GM23338 (cell line): ENCODE results near the gene KLHL17. TPM values are rescaled to one million over a fixed set of nuclear protein-coding genes. Genes with fewer than 3 reads are reported as not detected.

Experiments used
- ATAC-seq: fragments of 200-7000 bp; cut with Tn5 transposase; 3 replicates; pipeline ENCODE4 v1.9.1; 2020
- DNase-seq: peaks from one replicate; pipeline ENCODE4 v3.0.0-alpha.2; 2015; ENCODE audit warnings: low spot score
- H2AFZ ChIP-seq: fragments of 200-600 bp; sonication (generic); 2 replicates; pipeline ENCODE4 v1.8.0; 2016; ENCODE audit warnings: antibody characterized with exemption, mild to moderate bottlenecking, moderate library complexity
- H3F3A ChIP-seq: fragments of 200-600 bp; sonication (generic); replicated peaks from 2 replicates; pipeline ENCODE4 v1.8.0; 2017; ENCODE audit warnings: antibody characterized with exemption, mixed run types, low read depth
- H3K27ac ChIP-seq: fragments of 200-600 bp; sonication (generic); 2 replicates; pipeline ENCODE4 v1.6.1; 2016; ENCODE audit warnings: low read depth
- H3K27me3 ChIP-seq: fragments of 200-600 bp; sonication (generic); 2 replicates; pipeline ENCODE4 v1.8.0; 2016; ENCODE audit warnings: mild to moderate bottlenecking, mixed run types, moderate library complexity; ENCODE audit not compliant: insufficient read depth
- H3K36me3 ChIP-seq: fragments of 200-600 bp; sonication (generic); 2 replicates; pipeline ENCODE4 v1.8.0; 2016; ENCODE audit warnings: mild to moderate bottlenecking; ENCODE audit not compliant: insufficient read depth
- H3K4me1 ChIP-seq: fragments of 200-600 bp; sonication (generic); 2 replicates; pipeline ENCODE4 v1.8.0; 2016; ENCODE audit warnings: mild to moderate bottlenecking, moderate library complexity; ENCODE audit not compliant: insufficient read depth
- H3K4me2 ChIP-seq: fragments of 200-600 bp; sonication (generic); 2 replicates; pipeline ENCODE4 v1.7.1; 2017; ENCODE audit warnings: mixed run types
- H3K4me3 ChIP-seq: fragments of 200-600 bp; sonication (generic); 2 replicates; pipeline ENCODE4 v1.6.1; 2016; ENCODE audit warnings: mixed run types
- H3K79me2 ChIP-seq: fragments of 200-600 bp; sonication (generic); replicated peaks from 2 replicates; pipeline ENCODE4 v1.8.0; 2017; ENCODE audit warnings: mild to moderate bottlenecking; ENCODE audit not compliant: insufficient read depth
- H3K9me2 ChIP-seq: fragments of 200-600 bp; sonication (generic); 2 replicates; pipeline ENCODE4 v1.8.0; 2017; ENCODE audit not compliant: insufficient read depth
- H4K20me1 ChIP-seq: fragments of 200-600 bp; sonication (generic); replicated peaks from 2 replicates; pipeline ENCODE4 v1.8.0; 2017; ENCODE audit warnings: mild to moderate bottlenecking; ENCODE audit not compliant: insufficient read depth
- H3K27ac Mint-ChIP-seq: 2 replicates; pipeline ENCODE4 v1.8.0; 2020; ENCODE audit warnings: inconsistent platforms, mild to moderate bottlenecking, moderate library complexity, mixed read lengths
- H3K27me3 Mint-ChIP-seq: 3 replicates; pipeline ENCODE4 v1.8.0; 2022; ENCODE audit warnings: low read depth, mild to moderate bottlenecking, moderate library complexity, mixed read lengths, inconsistent platforms; ENCODE audit not compliant: insufficient read depth, poor library complexity
- H3K36me3 Mint-ChIP-seq: 3 replicates; pipeline ENCODE4 v1.8.0; 2021; ENCODE audit warnings: low read depth, mild to moderate bottlenecking, inconsistent platforms, moderate library complexity, mixed read lengths
- H3K4me1 Mint-ChIP-seq: 3 replicates; pipeline ENCODE4 v1.8.0; 2020; ENCODE audit warnings: mild to moderate bottlenecking, inconsistent platforms, mixed read lengths
- H3K4me3 Mint-ChIP-seq: 3 replicates; pipeline ENCODE4 v1.8.0; 2021; ENCODE audit warnings: moderate library complexity, mild to moderate bottlenecking, inconsistent platforms, mixed read lengths
- H3K9me3 Mint-ChIP-seq: 3 replicates; pipeline ENCODE4 v1.8.0; 2020; ENCODE audit warnings: moderate library complexity, mild to moderate bottlenecking, inconsistent platforms, mixed read lengths
- EZH2 ChIP-seq: fragments of 200-600 bp; sonication (generic); IDR thresholded peaks from one replicate; pipeline ENCODE4 v1.8.0; 2017; ENCODE audit warnings: antibody characterized with exemption, mild to moderate bottlenecking, low read depth; ENCODE audit not compliant: unreplicated experiment
- EZH2phosphoT487 ChIP-seq: fragments of 200-600 bp; sonication (generic); IDR thresholded peaks from one replicate; pipeline ENCODE4 v1.8.1; 2018; ENCODE audit warnings: antibody characterized with exemption; ENCODE audit not compliant: unreplicated experiment
- JUNB ChIP-seq: IDR thresholded peaks from one replicate; pipeline ENCODE4 v1.6.1; 2016; ENCODE audit warnings: antibody characterized with exemption; ENCODE audit not compliant: unreplicated experiment
- NANOG ChIP-seq: IDR thresholded peaks from 2 replicates; pipeline ENCODE4 v1.6.1; 2016; ENCODE audit warnings: antibody characterized with exemption, borderline replicate concordance
- POLR2AphosphoS5 ChIP-seq: IDR thresholded peaks from 2 replicates; pipeline ENCODE4 v1.6.1; 2016; ENCODE audit warnings: antibody characterized with exemption, low read depth
- STAT1 ChIP-seq: IDR thresholded peaks from one replicate; pipeline ENCODE4 v1.6.1; 2016; ENCODE audit warnings: antibody characterized with exemption; ENCODE audit not compliant: unreplicated experiment
- ZNF114 ChIP-seq: fragments of 250-450 bp; sonication (Bioruptor Pico); IDR thresholded peaks from 2 replicates; pipeline ENCODE4 v1.5.0; 2020; ENCODE audit warnings: mild to moderate bottlenecking, moderate library complexity
- ZNF331 ChIP-seq: fragments of 250-450 bp; sonication (Bioruptor Pico); IDR thresholded peaks from 2 replicates; pipeline ENCODE4 v1.5.0; 2020; ENCODE audit warnings: low read depth, mild to moderate bottlenecking, moderate library complexity
- polyA plus RNA-seq: library from polyadenylated mRNA; unstranded; fragments of >200 nt; fragmentation: Nextera tagmentation; extraction: Ambion mirVana; gene quantifications from 2 replicates; pipeline ENCODE4 v1.2.1, GENCODE V29; 2016
- total RNA-seq: library from RNA; depleted of rRNA; stranded (reverse); fragments of >200 nt; shearing (Covaris generic); gene quantifications from 2 replicates; pipeline ENCODE4 v1.2.3, GENCODE V29; 2014
- TF ChIP-seq, protein P1 (sequence below), 2 experiments: fragments of 200-600 bp in 1 of 2; sonication (generic) in 1 of 2; conservative IDR thresholded peaks; 2 replicates each; pipeline versions ENCODE4 v1.5.1 to v1.6.1; 2016 to 2017; ENCODE audit warnings: antibody characterized with exemption in 2 of 2, low read depth in 2 of 2, mild to moderate bottlenecking in 2 of 2, moderate library complexity in 1 of 2
- TF ChIP-seq, protein P2 (sequence below): IDR thresholded peaks from one replicate; pipeline ENCODE4 v1.6.1; 2018; ENCODE audit warnings: antibody characterized with exemption; ENCODE audit not compliant: unreplicated experiment
- TF ChIP-seq, protein P3 (sequence below): IDR thresholded peaks from 2 replicates; pipeline ENCODE4 v1.6.1; 2016; ENCODE audit warnings: antibody characterized with exemption

KLHL17 gene
- total and polyA plus RNA-seq, 2 experiments from 2014 or later = 16.5 to 37.1 TPM

DNA sequence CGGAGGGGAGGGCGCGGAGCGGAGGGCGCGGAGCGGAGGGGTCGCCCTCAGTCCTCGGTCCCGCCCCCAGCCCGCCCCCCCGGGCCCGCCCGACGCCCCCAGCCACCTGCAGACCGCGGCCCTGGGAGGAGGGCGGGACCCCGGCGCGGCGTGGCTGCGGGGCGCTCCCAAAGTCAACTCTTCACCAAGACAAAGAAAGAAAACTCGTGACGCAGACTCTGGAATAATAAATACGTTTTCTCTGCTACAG is 38.3 kb downstream of the KLHL17 start:
- no peak overlapping the region for H3K27ac ChIP-seq
- peak overlapping the region; percentile 71 for H3K4me3 ChIP-seq
- H3F3A ChIP-seq = peaks cover 6% of the 10 kb centered on the region; the same call in 1 of the 2 replicates
- peaks cover 2% of the 10 kb centered on the region; the same call in 1 of the 3 replicates for H3K9me3 Mint-ChIP-seq
- H3K27me3 Mint-ChIP-seq = peaks cover 74% of the 10 kb centered on the region
- H3K4me3 Mint-ChIP-seq = peak overlapping the region; percentile 50; the same call in 2 of the 3 replicates
- H3K4me1 ChIP-seq = peaks cover 8% of the 10 kb centered on the region
- H3K36me3 Mint-ChIP-seq = no peaks in the 10 kb centered on the region; the same call in 2 of the 3 replicates
- H3K36me3 ChIP-seq = no peaks in the 10 kb centered on the region
- DNase-seq = no peak
- H3K4me2 ChIP-seq = peak overlapping the region; percentile 82
- no peak for TF ChIP-seq EZH2
- TF ChIP-seq ZNF114 (CRISPR knock-in tag) = no peak
- no peak for TF ChIP-seq JUNB
- no peak for TF ChIP-seq NANOG
- TF ChIP-seq POLR2AphosphoS5 = no peak
- no peak for TF ChIP-seq STAT1
- TF ChIP-seq, protein P1, sequence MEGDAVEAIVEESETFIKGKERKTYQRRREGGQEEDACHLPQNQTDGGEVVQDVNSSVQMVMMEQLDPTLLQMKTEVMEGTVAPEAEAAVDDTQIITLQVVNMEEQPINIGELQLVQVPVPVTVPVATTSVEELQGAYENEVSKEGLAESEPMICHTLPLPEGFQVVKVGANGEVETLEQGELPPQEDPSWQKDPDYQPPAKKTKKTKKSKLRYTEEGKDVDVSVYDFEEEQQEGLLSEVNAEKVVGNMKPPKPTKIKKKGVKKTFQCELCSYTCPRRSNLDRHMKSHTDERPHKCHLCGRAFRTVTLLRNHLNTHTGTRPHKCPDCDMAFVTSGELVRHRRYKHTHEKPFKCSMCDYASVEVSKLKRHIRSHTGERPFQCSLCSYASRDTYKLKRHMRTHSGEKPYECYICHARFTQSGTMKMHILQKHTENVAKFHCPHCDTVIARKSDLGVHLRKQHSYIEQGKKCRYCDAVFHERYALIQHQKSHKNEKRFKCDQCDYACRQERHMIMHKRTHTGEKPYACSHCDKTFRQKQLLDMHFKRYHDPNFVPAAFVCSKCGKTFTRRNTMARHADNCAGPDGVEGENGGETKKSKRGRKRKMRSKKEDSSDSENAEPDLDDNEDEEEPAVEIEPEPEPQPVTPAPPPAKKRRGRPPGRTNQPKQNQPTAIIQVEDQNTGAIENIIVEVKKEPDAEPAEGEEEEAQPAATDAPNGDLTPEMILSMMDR (conservative IDR thresholded peaks at IDR 0.05; ENCODE audit: low read depth in 2 of 2) = no peak
- TF ChIP-seq, protein P2, sequence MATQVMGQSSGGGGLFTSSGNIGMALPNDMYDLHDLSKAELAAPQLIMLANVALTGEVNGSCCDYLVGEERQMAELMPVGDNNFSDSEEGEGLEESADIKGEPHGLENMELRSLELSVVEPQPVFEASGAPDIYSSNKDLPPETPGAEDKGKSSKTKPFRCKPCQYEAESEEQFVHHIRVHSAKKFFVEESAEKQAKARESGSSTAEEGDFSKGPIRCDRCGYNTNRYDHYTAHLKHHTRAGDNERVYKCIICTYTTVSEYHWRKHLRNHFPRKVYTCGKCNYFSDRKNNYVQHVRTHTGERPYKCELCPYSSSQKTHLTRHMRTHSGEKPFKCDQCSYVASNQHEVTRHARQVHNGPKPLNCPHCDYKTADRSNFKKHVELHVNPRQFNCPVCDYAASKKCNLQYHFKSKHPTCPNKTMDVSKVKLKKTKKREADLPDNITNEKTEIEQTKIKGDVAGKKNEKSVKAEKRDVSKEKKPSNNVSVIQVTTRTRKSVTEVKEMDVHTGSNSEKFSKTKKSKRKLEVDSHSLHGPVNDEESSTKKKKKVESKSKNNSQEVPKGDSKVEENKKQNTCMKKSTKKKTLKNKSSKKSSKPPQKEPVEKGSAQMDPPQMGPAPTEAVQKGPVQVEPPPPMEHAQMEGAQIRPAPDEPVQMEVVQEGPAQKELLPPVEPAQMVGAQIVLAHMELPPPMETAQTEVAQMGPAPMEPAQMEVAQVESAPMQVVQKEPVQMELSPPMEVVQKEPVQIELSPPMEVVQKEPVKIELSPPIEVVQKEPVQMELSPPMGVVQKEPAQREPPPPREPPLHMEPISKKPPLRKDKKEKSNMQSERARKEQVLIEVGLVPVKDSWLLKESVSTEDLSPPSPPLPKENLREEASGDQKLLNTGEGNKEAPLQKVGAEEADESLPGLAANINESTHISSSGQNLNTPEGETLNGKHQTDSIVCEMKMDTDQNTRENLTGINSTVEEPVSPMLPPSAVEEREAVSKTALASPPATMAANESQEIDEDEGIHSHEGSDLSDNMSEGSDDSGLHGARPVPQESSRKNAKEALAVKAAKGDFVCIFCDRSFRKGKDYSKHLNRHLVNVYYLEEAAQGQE = no peak
- no peak for TF ChIP-seq ZNF331 (CRISPR knock-in tag)
- TF ChIP-seq EZH2phosphoT487 = no peak
- TF ChIP-seq, protein P3, sequence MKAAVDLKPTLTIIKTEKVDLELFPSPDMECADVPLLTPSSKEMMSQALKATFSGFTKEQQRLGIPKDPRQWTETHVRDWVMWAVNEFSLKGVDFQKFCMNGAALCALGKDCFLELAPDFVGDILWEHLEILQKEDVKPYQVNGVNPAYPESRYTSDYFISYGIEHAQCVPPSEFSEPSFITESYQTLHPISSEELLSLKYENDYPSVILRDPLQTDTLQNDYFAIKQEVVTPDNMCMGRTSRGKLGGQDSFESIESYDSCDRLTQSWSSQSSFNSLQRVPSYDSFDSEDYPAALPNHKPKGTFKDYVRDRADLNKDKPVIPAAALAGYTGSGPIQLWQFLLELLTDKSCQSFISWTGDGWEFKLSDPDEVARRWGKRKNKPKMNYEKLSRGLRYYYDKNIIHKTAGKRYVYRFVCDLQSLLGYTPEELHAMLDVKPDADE = no peak
- H3K9me2 ChIP-seq = no peaks in the 10 kb centered on the region
- H4K20me1 ChIP-seq = no peaks in the 10 kb centered on the region
- no peak for ATAC-seq
- no peak overlapping the region for H2AFZ ChIP-seq
- peaks cover 92% of the 10 kb centered on the region for H3K27me3 ChIP-seq
- H3K27ac Mint-ChIP-seq = no peak overlapping the region
- H3K79me2 ChIP-seq = no peaks in the 10 kb centered on the region
- peaks cover 5% of the 10 kb centered on the region for H3K4me1 Mint-ChIP-seq
